HepG2 (cell line): ENCODE data around the gene PKP4. TPM values are rescaled to one million over a fixed set of nuclear protein-coding genes. Genes with fewer than 3 reads are reported as not detected.

Experiments used
- GATA4 ChIP-seq: sonication (generic); IDR thresholded peaks from 2 replicates; pipeline ENCODE4 v1.6.1; 2016; ENCODE audit warnings: antibody characterized with exemption, low read depth, borderline replicate concordance
- GPN1 ChIP-seq: sonication (generic); formaldehyde crosslinking; IDR thresholded peaks from 2 replicates; pipeline ENCODE4 v1.5.1; 2020; ENCODE audit warnings: missing genetic modification reagents, borderline replicate concordance
- MYPOP ChIP-seq: sonication (generic); formaldehyde crosslinking; IDR thresholded peaks from 2 replicates; pipeline ENCODE4 v1.8.1; 2023; ENCODE audit warnings: mild to moderate bottlenecking, moderate library complexity, missing genetic modification reagents
- NFAT5 ChIP-seq: sonication (generic); formaldehyde crosslinking; IDR thresholded peaks from 2 replicates; pipeline ENCODE4 v1.4.0; 2020; ENCODE audit warnings: missing genetic modification reagents
- PRDM15 ChIP-seq: sonication (generic); formaldehyde crosslinking; IDR thresholded peaks from 2 replicates; pipeline ENCODE4 v1.4.0; 2020; ENCODE audit warnings: missing genetic modification reagents
- SMC3 ChIP-seq: IDR thresholded peaks from 2 replicates; pipeline ENCODE4 v1.6.1; 2011; ENCODE audit warnings: low read length, improper control_type of control experiment
- ZNF253 ChIP-seq: sonication (generic); formaldehyde crosslinking; IDR thresholded peaks from 2 replicates; pipeline ENCODE4 v1.8.0; 2022; ENCODE audit warnings: mild to moderate bottlenecking, missing genetic modification reagents, borderline replicate concordance
- ZNF512B ChIP-seq: sonication (generic); formaldehyde crosslinking; IDR thresholded peaks from 2 replicates; pipeline ENCODE4 v1.5.1; 2020; ENCODE audit warnings: missing genetic modification reagents, mild to moderate bottlenecking, borderline replicate concordance
- ZNF574 ChIP-seq: sonication (generic); formaldehyde crosslinking; IDR thresholded peaks from 2 replicates; pipeline ENCODE4 v1.4.0; 2020; ENCODE audit warnings: missing genetic modification reagents
- ZNF724P ChIP-seq: sonication (generic); formaldehyde crosslinking; IDR thresholded peaks from 2 replicates; pipeline ENCODE4 v1.8.0; 2022; ENCODE audit warnings: missing genetic modification reagents, borderline replicate concordance
- ZSCAN25 ChIP-seq: sonication (generic); formaldehyde crosslinking; IDR thresholded peaks from 2 replicates; pipeline ENCODE4 v1.8.0; 2022; ENCODE audit warnings: mild to moderate bottlenecking, missing genetic modification reagents
- polyA plus RNA-seq, 8 experiments: library from polyadenylated mRNA; depleted of rRNA in 3 of 8; stranded (reverse) in 7 of 8; unstranded in 1 of 8; fragments of >200 nt; fragmentation: Illumina TruSeq in 4 of 8; extraction: Trizol in 4 of 8; gene quantifications; 2 replicates each; pipeline versions ENCODE4 v1.2.1 to v1.2.3, GENCODE V29; 2011 to 2016; ENCODE audit warnings: low read depth in 4 of 8, missing spikeins in 1 of 8, mixed read lengths in 1 of 8; ENCODE audit not compliant: insufficient read depth in 1 of 8
- total RNA-seq, 5 experiments: library from RNA; depleted of rRNA; stranded (reverse); fragments of >200 nt; fragmentation: Illumina TruSeq; extraction: Trizol; gene quantifications; 2 replicates each; pipeline ENCODE4 v1.2.3, GENCODE V29; 2016; ENCODE audit warnings: low read depth in 1 of 5

The PKP4 gene
- total and polyA plus RNA-seq, 2 of the 13 experiments (the other 11 are each of a cell fraction or from before 2014, with no cell fraction given) = 80.9 to 90.5 TPM

- TF ChIP-seq ZNF574 (CRISPR knock-in tag) = no peak
- TF ChIP-seq NFAT5 (CRISPR knock-in tag) = no peak
- TF ChIP-seq GATA4 = no peak
- TF ChIP-seq ZNF724P = no peak
- no peak for TF ChIP-seq PRDM15 (CRISPR knock-in tag)
- no peak for TF ChIP-seq GPN1 (CRISPR knock-in tag)
- TF ChIP-seq SMC3 = no peak
- TF ChIP-seq ZNF512B (CRISPR knock-in tag) = no peak
- no peak for TF ChIP-seq MYPOP (CRISPR knock-in tag)
- TF ChIP-seq ZSCAN25 (CRISPR knock-in tag) = no peak
- TF ChIP-seq ZNF253 (CRISPR knock-in tag) = no peak
Observed at GRCh38 chr2:158456309-158457066, at the start of gene PKP4, which contains the start of gene CCDC148 (continued).
